GM12864 (cell line): ENCODE results near the gene PEMT.
"Not testable (repeated sequence)": the region's sequence is repeated elsewhere in the genome, so short reads cannot be mapped to it uniquely, and the experiment has no call there.

ENCODE experiments used
- DNase-seq: peaks from one replicate; pipeline ENCODE4 v3.0.0-alpha.2; 2011; ENCODE audit warnings: low read depth
- H3K4me3 ChIP-seq: 2 replicates; pipeline ENCODE4 v1.5.1; 2011; ENCODE audit warnings: mild to moderate bottlenecking, low read depth, low read length, control low read depth
- CTCF ChIP-seq: IDR thresholded peaks from 2 replicates; pipeline ENCODE4 v1.5.1; 2011; ENCODE audit warnings: low read depth, mild to moderate bottlenecking, moderate library complexity, low read length, control low read depth, inconsistent platforms; ENCODE audit errors: missing control alignments

The PEMT gene

GRCh38 chr17:17591355-17592298 is at the start of gene PEMT:
Gene PEMT, minus strand, starts transcription at chr17:17591708. Its CDS starts 82 bp downstream, at chr17:17591626.
- TF ChIP-seq CTCF, result no peak
- DNase-seq, result peak; percentile 97
- peak within 1 kb of the TSS; percentile 77 for H3K4me3 ChIP-seq

GRCh38 chr17:17639661-17640270 is 48.3 kb upstream of the PEMT start:
- not testable (repeated sequence) for DNase-seq, H3K4me3 ChIP-seq

- no peak for TF ChIP-seq CTCF
- no peak for DNase-seq
- H3K4me3 ChIP-seq, result no peak overlapping the region
Observed at GRCh38 chr17:17638467-17638866, 47.0 kb upstream of the PEMT start.

- H3K4me3 ChIP-seq, result no peak overlapping the region
- no peak for DNase-seq
- no peak for TF ChIP-seq CTCF
Observed at GRCh38 chr17:17636272-17636885, 44.9 kb upstream of the PEMT start.

GRCh38 chr17:17635537-17636271 is 44.2 kb upstream of the PEMT start:
- DNase-seq, H3K4me3 ChIP-seq: not testable (repeated sequence)

GRCh38 chr17:17635126-17635525 is 43.6 kb upstream of the PEMT start:
- H3K4me3 ChIP-seq, result no peak overlapping the region
- DNase-seq, result no peak
- TF ChIP-seq CTCF, result no peak

GRCh38 chr17:17633310-17633709 is 41.8 kb upstream of the PEMT start:
- no peak for DNase-seq
- TF ChIP-seq CTCF, result no peak
- H3K4me3 ChIP-seq, result no peak overlapping the region

- H3K4me3 ChIP-seq, DNase-seq: not testable (repeated sequence)
Observed at GRCh38 chr17:17632690-17633089, 41.2 kb upstream of the PEMT start.
